GM12865 (cell line): ENCODE measurements around the gene PSAPL1.

Source experiments
- DNase-seq: peaks from one replicate; pipeline ENCODE4 v3.0.0; 2010; ENCODE audit warnings: low read depth
- H3K4me3 ChIP-seq: 2 replicates; pipeline ENCODE4 v1.5.1; 2011; ENCODE audit warnings: mild to moderate bottlenecking, low read depth, low read length, control low read depth
- CTCF ChIP-seq: IDR thresholded peaks from 2 replicates; pipeline ENCODE4 v1.5.1; 2011; ENCODE audit warnings: low read length, control low read depth, low read depth, inconsistent platforms; ENCODE audit not compliant: insufficient read depth; ENCODE audit errors: missing control alignments

Gene PSAPL1

GRCh38 chr4:7434766-7435150 lies at the start of gene PSAPL1:
Gene PSAPL1, minus strand, starts transcription at chr4:7434930. Its CDS starts 51 bp downstream, at chr4:7434879.
- H3K4me3 ChIP-seq = no peak within 1 kb of the TSS
- no peak for DNase-seq
- no peak for TF ChIP-seq CTCF

- DNase-seq = no peak
- no peak for TF ChIP-seq CTCF
- H3K4me3 ChIP-seq = no peak overlapping the region
Measured at GRCh38 chr4:7481227-7481626, 46.5 kb upstream of the PSAPL1 start.

GRCh38 chr4:7480423-7480822 lies 45.7 kb upstream of the PSAPL1 start:
- TF ChIP-seq CTCF = no peak
- no peak overlapping the region for H3K4me3 ChIP-seq
- DNase-seq = no peak

- no peak for DNase-seq
- TF ChIP-seq CTCF = no peak
- H3K4me3 ChIP-seq = no peak overlapping the region
Measured at GRCh38 chr4:7478665-7479064, 43.9 kb upstream of the PSAPL1 start.

GRCh38 chr4:7477695-7478094 lies 43.0 kb upstream of the PSAPL1 start:
- DNase-seq = no peak
- H3K4me3 ChIP-seq = no peak overlapping the region
- no peak for TF ChIP-seq CTCF

- DNase-seq = no peak
- TF ChIP-seq CTCF = no peak
- H3K4me3 ChIP-seq = no peak overlapping the region
Measured at GRCh38 chr4:7476820-7477219, 42.1 kb upstream of the PSAPL1 start.

GRCh38 chr4:7475207-7475606 lies 40.5 kb upstream of the PSAPL1 start:
- no peak for DNase-seq
- H3K4me3 ChIP-seq = no peak overlapping the region
- no peak for TF ChIP-seq CTCF
